GM21619 (cell line): ENCODE results near the gene ST14.

ENCODE experiments used
- ATAC-seq: cut with Tn5 transposase; IDR thresholded peaks from one replicate; pipeline ENCODE4 v1.9.1; 2021; ENCODE audit not compliant: unreplicated experiment

The ST14 gene

GRCh38 chr11:130159657-130160497 lies at the start of gene ST14:
Gene ST14, plus strand, starts transcription at chr11:130159782. Its CDS starts 198 bp downstream, at chr11:130159980.
- no peak for ATAC-seq

GRCh38 chr11:130110339-130111108 lies 49.1 kb upstream of the ST14 start:
- no peak for ATAC-seq

- ATAC-seq = no peak
Measured at GRCh38 chr11:130112071-130112830, 47.3 kb upstream of the ST14 start.

- ATAC-seq = no peak
Measured at GRCh38 chr11:130114281-130114680, 45.3 kb upstream of the ST14 start.

GRCh38 chr11:130114726-130115125 lies 44.9 kb upstream of the ST14 start:
- ATAC-seq = no peak

- no peak for ATAC-seq
Measured at GRCh38 chr11:130115218-130115617, 44.4 kb upstream of the ST14 start.

GRCh38 chr11:130118165-130118564 lies 41.4 kb upstream of the ST14 start:
- ATAC-seq = peak; percentile 82

- ATAC-seq = peak; percentile 63
Measured at GRCh38 chr11:130118636-130119387, 40.8 kb upstream of the ST14 start.

- no peak for ATAC-seq
Measured at GRCh38 chr11:130120045-130120444, 39.5 kb upstream of the ST14 start.

- ATAC-seq = no peak
Measured at GRCh38 chr11:130121445-130121978, 38.1 kb upstream of the ST14 start.

- no peak for ATAC-seq
Measured at GRCh38 chr11:130122141-130122575, 37.4 kb upstream of the ST14 start.

- no peak for ATAC-seq
Measured at GRCh38 chr11:130123414-130124040, 36.1 kb upstream of the ST14 start.

- no peak for ATAC-seq
Measured at GRCh38 chr11:130124096-130124495, 35.5 kb upstream of the ST14 start.

GRCh38 chr11:130125638-130126037 lies 33.9 kb upstream of the ST14 start:
- no peak for ATAC-seq

GRCh38 chr11:130126516-130126915 lies 33.1 kb upstream of the ST14 start:
- ATAC-seq = no peak

- no peak for ATAC-seq
Measured at GRCh38 chr11:130127509-130127908, 32.1 kb upstream of the ST14 start.

- no peak for ATAC-seq
Measured at GRCh38 chr11:130128626-130129025, 31.0 kb upstream of the ST14 start.

GRCh38 chr11:130129922-130130321 lies 29.7 kb upstream of the ST14 start:
- ATAC-seq = no peak

- ATAC-seq = peak; percentile 75
Measured at GRCh38 chr11:130131961-130132850, 27.4 kb upstream of the ST14 start.
